HL-60 (cell line): ENCODE measurements around the gene ARHGAP25.
A peak's percentile ranks its signal among the peaks of the same experiment; 100 is the strongest.

Source experiments
- DNase-seq, 2 experiments: peaks; one replicate each; pipeline ENCODE4 v3.0.0-alpha.2; 2010 to 2020; ENCODE audit warnings: low read depth in 1 of 2, low spot score in 1 of 2
- H3K27ac ChIP-seq: fragments of 250-450 bp; sonication (Bioruptor Pico); replicated peaks from 2 replicates; pipeline ENCODE4 v1.5.1; 2020; ENCODE audit warnings: mild to moderate bottlenecking, moderate library complexity
- H3K27me3 ChIP-seq: fragments of 250-450 bp; sonication (Bioruptor Pico); 2 replicates; pipeline ENCODE4 v1.5.1; 2021; ENCODE audit warnings: mild to moderate bottlenecking, moderate library complexity; ENCODE audit not compliant: insufficient read depth, poor library complexity, severe bottlenecking
- H3K4me3 ChIP-seq: replicated peaks from 2 replicates; pipeline ENCODE4 v1.5.1; 2011; ENCODE audit warnings: mild to moderate bottlenecking, control low read depth, low read length; ENCODE audit not compliant: insufficient read depth
- CTCF ChIP-seq: IDR thresholded peaks from one replicate; pipeline ENCODE4 v1.5.1; 2011; ENCODE audit warnings: low read length, control low read depth, inconsistent platforms; ENCODE audit not compliant: insufficient read depth
- GABPA ChIP-seq: IDR thresholded peaks from 2 replicates; pipeline ENCODE4 v1.6.1; 2012; ENCODE audit warnings: low read depth
- POLR2AphosphoS5 ChIP-seq: IDR thresholded peaks from 2 replicates; pipeline ENCODE4 v1.6.1; 2012; ENCODE audit warnings: low read depth
- REST ChIP-seq: IDR thresholded peaks from 2 replicates; pipeline ENCODE4 v1.6.1; 2012; ENCODE audit warnings: low read depth; ENCODE audit not compliant: insufficient replicate concordance
- SPI1 ChIP-seq: IDR thresholded peaks from 2 replicates; pipeline ENCODE4 v1.6.1; 2012; ENCODE audit warnings: low read depth, mild to moderate bottlenecking, borderline replicate concordance

The ARHGAP25 gene

GRCh38 chr2:68706637-68707036, 28.0 kb upstream of the ARHGAP25 start:
- H3K4me3 ChIP-seq: no peak overlapping the region
- no peak overlapping the region for H3K27ac ChIP-seq
- H3K27me3 ChIP-seq: no peaks in the 10 kb centered on the region
- no peak for DNase-seq
- no peak for TF ChIP-seq REST
- TF ChIP-seq SPI1: no peak

DNA sequence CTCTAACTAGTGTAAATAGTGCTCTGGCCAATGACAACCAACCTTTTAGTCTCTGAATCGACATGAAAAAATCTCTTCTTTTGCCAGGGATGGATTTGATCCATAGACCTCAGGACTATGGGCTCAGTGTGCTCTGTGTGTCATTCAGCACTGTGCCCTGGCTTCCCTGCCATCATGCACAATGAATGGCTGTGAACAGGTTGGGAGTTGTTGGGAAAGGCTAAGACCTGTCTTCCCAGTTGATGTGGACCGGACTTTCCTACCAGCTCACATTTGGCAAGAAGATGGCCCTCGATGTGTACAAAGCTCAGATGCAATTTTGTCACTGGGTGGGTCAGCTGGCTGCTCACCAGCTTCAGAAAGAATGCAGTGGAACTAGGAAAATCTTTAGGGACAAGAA, 26.0 kb upstream of the ARHGAP25 start:
- DNase-seq: no peak
- H3K27ac ChIP-seq: no peak overlapping the region
- no peak overlapping the region for H3K4me3 ChIP-seq
- TF ChIP-seq REST (no peak), CTCF (no peak), GABPA (no peak), SPI1 (no peak), POLR2AphosphoS5 (no peak)
- no peaks in the 10 kb centered on the region for H3K27me3 ChIP-seq

GRCh38 chr2:68709421-68709911, 25.1 kb upstream of the ARHGAP25 start:
- peak in 1 of 2 experiments; percentile 58 for DNase-seq
- TF ChIP-seq GABPA: no peak
- TF ChIP-seq POLR2AphosphoS5: no peak
- TF ChIP-seq CTCF: peak; percentile 70
- no peak for TF ChIP-seq SPI1
- no peak for TF ChIP-seq REST
- H3K4me3 ChIP-seq: no peak overlapping the region
- H3K27ac ChIP-seq: no peak overlapping the region
- H3K27me3 ChIP-seq: no peaks in the 10 kb centered on the region

DNA sequence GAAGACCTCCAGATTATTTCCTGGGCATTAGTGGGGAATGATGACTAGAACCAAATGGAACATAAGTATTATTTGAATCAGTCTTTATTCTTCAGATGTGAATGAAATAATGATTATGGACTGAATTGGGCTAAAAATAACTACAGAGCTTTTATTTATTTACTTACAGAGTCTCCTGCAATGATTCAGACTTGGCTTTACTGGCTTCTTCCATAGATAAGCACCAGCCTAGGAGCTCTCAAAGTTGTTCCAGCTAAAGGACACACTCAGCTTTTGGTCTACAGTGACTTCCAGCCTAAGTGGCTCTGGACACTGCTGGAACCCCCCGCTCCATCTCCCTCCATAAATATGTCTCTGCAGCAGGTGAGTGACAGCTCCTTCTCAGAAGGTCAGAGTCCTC, 24.3 kb upstream of the ARHGAP25 start:
- H3K27me3 ChIP-seq: no peaks in the 10 kb centered on the region
- H3K4me3 ChIP-seq: no peak overlapping the region
- no peak overlapping the region for H3K27ac ChIP-seq
- no peak for TF ChIP-seq GABPA
- no peak for TF ChIP-seq REST
- TF ChIP-seq CTCF: no peak
- TF ChIP-seq SPI1: no peak
- TF ChIP-seq POLR2AphosphoS5: no peak
- no peak for DNase-seq
